ENCODE results near the gene MTHFD1. TPM values are rescaled to one million over a fixed set of nuclear protein-coding genes. Genes with fewer than 3 reads are reported as not detected.

The MTHFD1 gene
- 27.8 and 35.8 TPM in 2 replicates for total RNA-seq

GRCh38 chr14:64387782-64388532, at the start of gene MTHFD1:
Gene MTHFD1 (plus strand): TSS chr14:64388353. CDS start chr14:64388428, 75 bp downstream.

GRCh38 chr14:64465191-64465822, 77.2 kb downstream of the MTHFD1 start, which contains the start of gene AKAP5:
Gene AKAP5 (plus strand): TSS chr14:64465499. CDS start chr14:64468395, 2,896 bp downstream.

DNA sequence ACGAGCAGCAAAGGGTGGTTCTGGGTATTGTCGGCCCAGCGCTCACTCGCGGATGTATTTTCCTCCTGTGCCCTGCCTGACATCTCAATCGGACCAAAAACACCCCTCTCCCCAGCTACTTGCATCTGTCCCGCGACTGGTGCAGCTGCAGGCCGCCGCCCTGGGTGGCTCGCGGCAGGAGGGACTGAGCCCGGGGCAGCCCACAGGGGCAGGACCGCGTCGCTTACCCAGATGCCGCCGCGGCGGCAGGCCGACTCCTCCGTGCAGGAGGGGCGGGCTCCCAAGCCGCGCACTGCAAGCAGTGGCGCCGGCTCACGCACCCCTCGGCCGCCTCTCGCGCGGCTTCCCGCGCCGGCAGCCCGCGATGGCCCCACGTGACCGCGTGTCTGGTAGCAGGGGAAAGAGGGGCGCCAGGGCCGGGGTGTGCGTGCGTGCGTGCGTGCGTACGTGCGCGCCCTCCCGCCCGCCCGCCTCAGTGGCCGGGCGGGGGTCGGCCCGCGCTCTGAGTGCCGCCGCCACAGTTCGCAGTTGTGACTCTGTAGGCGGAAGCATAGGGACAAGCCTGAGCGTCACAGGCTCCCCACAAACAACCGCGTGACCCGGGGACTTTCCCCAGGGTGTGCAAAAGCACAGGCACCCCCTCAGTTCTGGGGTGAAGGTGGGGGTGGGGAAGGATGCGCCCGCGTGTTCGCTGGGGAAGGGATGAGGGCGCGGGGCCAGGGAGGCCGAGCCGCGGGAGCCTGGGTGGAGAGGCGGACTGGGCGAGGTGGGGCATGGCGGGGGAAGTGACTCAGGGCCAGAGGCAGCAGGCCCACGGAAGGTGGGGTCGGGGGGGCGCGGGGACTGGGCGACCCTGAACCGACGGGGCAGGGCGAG, 115.5 kb downstream of the MTHFD1 start, which contains the start of gene ZBTB25:
Gene ZBTB25 (minus strand): TSS at position 405 of the 876 bp plus-strand sequence. CDS start 13,305 bp downstream, outside the sequence.

GRCh38 chr14:64504310-64504896, 116.2 kb downstream of the MTHFD1 start, which contains the start of gene ZBTB1:
Gene ZBTB1 (plus strand): TSS chr14:64504770. CDS start chr14:64521505, 16,735 bp downstream.

Other genes with a start within 250 kb of the MTHFD1 start
- under 0.01 and 0.11 TPM in 2 replicates for gene ESR2, start 94.0 kb upstream of the MTHFD1 start, total RNA-seq
- gene AKAP5, start 77.1 kb downstream of the MTHFD1 start, total RNA-seq = 0.09 and 0.11 TPM in 2 replicates
- gene ZBTB25, start 115.5 kb downstream of the MTHFD1 start, total RNA-seq = 3.3 and 4.2 TPM in 2 replicates
- 45.7 and 60.2 TPM in 2 replicates for gene ZBTB1, start 116.4 kb downstream of the MTHFD1 start, total RNA-seq
- gene HSPA2, start 152.4 kb downstream of the MTHFD1 start, total RNA-seq = 2.3 and 7.2 TPM in 2 replicates
- 0.54 and 0.60 TPM in 2 replicates for gene PPP1R36, start 161.6 kb downstream of the MTHFD1 start, total RNA-seq

All from dermis lymphatic vessel endothelial cell (primary cell).